ENCODE data around the gene PLCH1.

DNA sequence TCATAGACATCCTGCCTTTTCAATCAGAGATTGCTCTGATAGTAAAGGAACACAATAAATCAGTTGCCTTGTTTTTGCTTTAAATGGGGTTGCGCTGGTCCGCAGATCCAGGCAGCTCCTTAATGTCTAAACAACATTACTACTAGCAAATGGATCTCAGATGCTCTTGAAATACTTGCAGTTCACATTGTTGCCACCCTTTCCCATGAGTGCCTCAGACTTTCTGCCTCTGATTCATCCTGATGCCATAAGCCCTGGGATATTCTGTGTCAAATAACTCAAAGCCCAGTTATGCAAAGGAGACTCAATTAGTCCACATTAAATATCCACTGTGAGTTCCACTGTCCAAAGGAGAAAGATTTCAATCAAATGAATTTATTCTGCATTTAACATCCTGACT lies 196.7 kb downstream of the PLCH1 start:
- no peak for TF ChIP-seq ZNF70 (CRISPR knock-in tag; IDR thresholded peaks at IDR 0.05)
- TF ChIP-seq, protein P1, sequence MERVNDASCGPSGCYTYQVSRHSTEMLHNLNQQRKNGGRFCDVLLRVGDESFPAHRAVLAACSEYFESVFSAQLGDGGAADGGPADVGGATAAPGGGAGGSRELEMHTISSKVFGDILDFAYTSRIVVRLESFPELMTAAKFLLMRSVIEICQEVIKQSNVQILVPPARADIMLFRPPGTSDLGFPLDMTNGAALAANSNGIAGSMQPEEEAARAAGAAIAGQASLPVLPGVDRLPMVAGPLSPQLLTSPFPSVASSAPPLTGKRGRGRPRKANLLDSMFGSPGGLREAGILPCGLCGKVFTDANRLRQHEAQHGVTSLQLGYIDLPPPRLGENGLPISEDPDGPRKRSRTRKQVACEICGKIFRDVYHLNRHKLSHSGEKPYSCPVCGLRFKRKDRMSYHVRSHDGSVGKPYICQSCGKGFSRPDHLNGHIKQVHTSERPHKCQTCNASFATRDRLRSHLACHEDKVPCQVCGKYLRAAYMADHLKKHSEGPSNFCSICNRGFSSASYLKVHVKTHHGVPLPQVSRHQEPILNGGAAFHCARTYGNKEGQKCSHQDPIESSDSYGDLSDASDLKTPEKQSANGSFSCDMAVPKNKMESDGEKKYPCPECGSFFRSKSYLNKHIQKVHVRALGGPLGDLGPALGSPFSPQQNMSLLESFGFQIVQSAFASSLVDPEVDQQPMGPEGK (CRISPR knock-in tag; IDR thresholded peaks at IDR 0.05; ENCODE audit: borderline replicate concordance), result no peak
- no peak for TF ChIP-seq ZC3H10 (CRISPR knock-in tag; IDR thresholded peaks at IDR 0.05)
- TF ChIP-seq ZNF565 (CRISPR knock-in tag; conservative IDR thresholded peaks at IDR 0.05; ENCODE audit: low read depth), result no peak
- no peak for TF ChIP-seq OSR1 (CRISPR knock-in tag; IDR thresholded peaks at IDR 0.05)
- TF ChIP-seq ARNTL (CRISPR knock-in tag; IDR thresholded peaks at IDR 0.05; ENCODE audit: borderline replicate concordance, low read depth), result no peak
- TF ChIP-seq ZFP30 (CRISPR knock-in tag; IDR thresholded peaks at IDR 0.05), result no peak
- TF ChIP-seq RARB (CRISPR knock-in tag; IDR thresholded peaks at IDR 0.05), result no peak
- TF ChIP-seq ZFP3 (CRISPR knock-in tag; IDR thresholded peaks at IDR 0.05), result no peak
- no peak for TF ChIP-seq ISL1 (CRISPR knock-in tag; IDR thresholded peaks at IDR 0.05)
- TF ChIP-seq, protein P2, sequence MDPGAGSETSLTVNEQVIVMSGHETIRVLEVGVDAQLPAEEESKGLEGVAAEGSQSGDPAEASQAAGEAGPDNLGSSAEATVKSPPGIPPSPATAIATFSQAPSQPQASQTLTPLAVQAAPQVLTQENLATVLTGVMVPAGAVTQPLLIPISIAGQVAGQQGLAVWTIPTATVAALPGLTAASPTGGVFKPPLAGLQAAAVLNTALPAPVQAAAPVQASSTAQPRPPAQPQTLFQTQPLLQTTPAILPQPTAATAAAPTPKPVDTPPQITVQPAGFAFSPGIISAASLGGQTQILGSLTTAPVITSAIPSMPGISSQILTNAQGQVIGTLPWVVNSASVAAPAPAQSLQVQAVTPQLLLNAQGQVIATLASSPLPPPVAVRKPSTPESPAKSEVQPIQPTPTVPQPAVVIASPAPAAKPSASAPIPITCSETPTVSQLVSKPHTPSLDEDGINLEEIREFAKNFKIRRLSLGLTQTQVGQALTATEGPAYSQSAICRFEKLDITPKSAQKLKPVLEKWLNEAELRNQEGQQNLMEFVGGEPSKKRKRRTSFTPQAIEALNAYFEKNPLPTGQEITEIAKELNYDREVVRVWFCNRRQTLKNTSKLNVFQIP (CRISPR knock-in tag; IDR thresholded peaks at IDR 0.05; ENCODE audit: borderline replicate concordance, low read depth), result no peak
- TF ChIP-seq, protein P3, sequence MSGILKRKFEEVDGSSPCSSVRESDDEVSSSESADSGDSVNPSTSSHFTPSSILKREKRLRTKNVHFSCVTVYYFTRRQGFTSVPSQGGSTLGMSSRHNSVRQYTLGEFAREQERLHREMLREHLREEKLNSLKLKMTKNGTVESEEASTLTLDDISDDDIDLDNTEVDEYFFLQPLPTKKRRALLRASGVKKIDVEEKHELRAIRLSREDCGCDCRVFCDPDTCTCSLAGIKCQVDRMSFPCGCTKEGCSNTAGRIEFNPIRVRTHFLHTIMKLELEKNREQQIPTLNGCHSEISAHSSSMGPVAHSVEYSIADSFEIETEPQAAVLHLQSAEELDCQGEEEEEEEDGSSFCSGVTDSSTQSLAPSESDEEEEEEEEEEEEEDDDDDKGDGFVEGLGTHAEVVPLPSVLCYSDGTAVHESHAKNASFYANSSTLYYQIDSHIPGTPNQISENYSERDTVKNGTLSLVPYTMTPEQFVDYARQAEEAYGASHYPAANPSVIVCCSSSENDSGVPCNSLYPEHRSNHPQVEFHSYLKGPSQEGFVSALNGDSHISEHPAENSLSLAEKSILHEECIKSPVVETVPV (CRISPR knock-in tag; IDR thresholded peaks at IDR 0.05), result no peak
- TF ChIP-seq, protein P4, sequence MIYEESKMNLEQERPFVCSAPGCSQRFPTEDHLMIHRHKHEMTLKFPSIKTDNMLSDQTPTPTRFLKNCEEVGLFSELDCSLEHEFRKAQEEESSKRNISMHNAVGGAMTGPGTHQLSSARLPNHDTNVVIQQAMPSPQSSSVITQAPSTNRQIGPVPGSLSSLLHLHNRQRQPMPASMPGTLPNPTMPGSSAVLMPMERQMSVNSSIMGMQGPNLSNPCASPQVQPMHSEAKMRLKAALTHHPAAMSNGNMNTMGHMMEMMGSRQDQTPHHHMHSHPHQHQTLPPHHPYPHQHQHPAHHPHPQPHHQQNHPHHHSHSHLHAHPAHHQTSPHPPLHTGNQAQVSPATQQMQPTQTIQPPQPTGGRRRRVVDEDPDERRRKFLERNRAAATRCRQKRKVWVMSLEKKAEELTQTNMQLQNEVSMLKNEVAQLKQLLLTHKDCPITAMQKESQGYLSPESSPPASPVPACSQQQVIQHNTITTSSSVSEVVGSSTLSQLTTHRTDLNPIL (CRISPR knock-in tag; IDR thresholded peaks at IDR 0.05; ENCODE audit: low read depth), result no peak
- TF ChIP-seq PPARA (CRISPR knock-in tag; IDR thresholded peaks at IDR 0.05; ENCODE audit: borderline replicate concordance), result no peak
